CD14-positive monocyte (primary cell): ENCODE results near the gene DRAM1. TPM values are rescaled to one million over a fixed set of nuclear protein-coding genes. Genes with fewer than 3 reads are reported as not detected.
A peak's percentile ranks its signal among the peaks of the same experiment; 100 is the strongest.

ENCODE experiments used
- DNase-seq, 3 donors: peaks; one replicate each; pipeline ENCODE4 v3.0.0-alpha.2; 2011 to 2022
- H2AFZ ChIP-seq: 2 replicates; pipeline ENCODE4 v1.6.0; 2012; ENCODE audit warnings: mild to moderate bottlenecking, low read depth, low read length, inconsistent platforms; ENCODE audit not compliant: insufficient read depth, poor library complexity, severe bottlenecking
- H3K27ac ChIP-seq, 2 donors: 1 replicate in 1 of 2; 2 replicates in 1 of 2; pipeline ENCODE4 v1.5.1; 2012 to 2013; ENCODE audit warnings: low read length in 2 of 2, control low read depth in 1 of 2, inconsistent platforms in 1 of 2, low read depth in 1 of 2, mild to moderate bottlenecking in 1 of 2
- H3K27me3 ChIP-seq, 2 donors: one replicate each; pipeline versions ENCODE4 v1.6.0 to v1.6.1; 2011 to 2013; ENCODE audit warnings: low read length in 2 of 2; ENCODE audit not compliant: control insufficient read depth in 2 of 2, insufficient read depth in 2 of 2
- H3K36me3 ChIP-seq, 2 donors: replicated peaks in 1 of 2; 1 replicate in 1 of 2; 2 replicates in 1 of 2; pipeline versions ENCODE4 v1.5.1 to v1.6.1; 2012 to 2013; ENCODE audit warnings: low read length in 2 of 2, control low read depth in 1 of 2, inconsistent platforms in 1 of 2, mild to moderate bottlenecking in 1 of 2; ENCODE audit not compliant: insufficient read depth in 2 of 2, control insufficient read depth in 1 of 2
- H3K4me1 ChIP-seq, 2 donors: 1 replicate in 1 of 2; 2 replicates in 1 of 2; pipeline versions ENCODE4 v1.5.1 to v1.6.1; 2012 to 2013; ENCODE audit warnings: low read length in 2 of 2, control low read depth in 1 of 2, inconsistent platforms in 1 of 2, mild to moderate bottlenecking in 1 of 2, moderate library complexity in 1 of 2; ENCODE audit not compliant: insufficient read depth in 2 of 2, control insufficient read depth in 1 of 2
- H3K4me2 ChIP-seq: replicated peaks from 2 replicates; pipeline ENCODE3; 2012; ENCODE audit warnings: low read length, moderate library complexity, mild to moderate bottlenecking; ENCODE audit not compliant: poor library complexity, severe bottlenecking; ENCODE audit errors: extremely low read depth
- H3K4me3 ChIP-seq, 3 experiments: fragments of 200-600 bp in 1 of 3; sonication (generic) in 1 of 3; replicated peaks in 1 of 3; 1 replicate in 2 of 3; 2 replicates in 1 of 3; pipeline ENCODE4 v1.5.1; 2011 to 2013; ENCODE audit warnings: low read length in 3 of 3, mild to moderate bottlenecking in 3 of 3, control low read depth in 2 of 3, low read depth in 2 of 3, inconsistent platforms in 1 of 3, moderate library complexity in 1 of 3
- H3K79me2 ChIP-seq: 2 replicates; pipeline ENCODE4 v1.6.0; 2012; ENCODE audit warnings: mild to moderate bottlenecking, control low read depth, inconsistent platforms, low read length, moderate library complexity; ENCODE audit not compliant: insufficient read depth
- H3K9ac ChIP-seq: 2 replicates; pipeline ENCODE4 v1.6.0; 2017; ENCODE audit warnings: low read length, mild to moderate bottlenecking; ENCODE audit not compliant: insufficient read depth, poor library complexity, severe bottlenecking
- H3K9me3 ChIP-seq, 2 donors: replicated peaks in 1 of 2; 1 replicate in 1 of 2; 2 replicates in 1 of 2; pipeline versions ENCODE4 v1.5.1 to v1.6.1; 2012 to 2013; ENCODE audit warnings: low read length in 2 of 2, control low read depth in 1 of 2; ENCODE audit not compliant: control insufficient read depth in 1 of 2, insufficient read depth in 1 of 2
- H4K20me1 ChIP-seq: 2 replicates; pipeline ENCODE4 v1.6.0; 2012; ENCODE audit warnings: mild to moderate bottlenecking, low read length, control low read depth, moderate library complexity; ENCODE audit not compliant: insufficient read depth
- H3K27ac Mint-ChIP-seq, 7 donors: one replicate each; pipeline ENCODE4 v1.8.0; 2020; ENCODE audit warnings: mild to moderate bottlenecking in 7 of 7, mixed read lengths in 7 of 7, moderate library complexity in 6 of 7, inconsistent platforms in 2 of 7
- H3K27me3 Mint-ChIP-seq, 3 donors: one replicate each; pipeline ENCODE4 v1.8.0; 2021 to 2022; ENCODE audit warnings: low read depth in 3 of 3, mild to moderate bottlenecking in 3 of 3, mixed read lengths in 3 of 3, moderate library complexity in 3 of 3, inconsistent platforms in 1 of 3
- H3K36me3 Mint-ChIP-seq, 2 donors: one replicate each; pipeline ENCODE4 v1.8.0; 2020; ENCODE audit warnings: mixed read lengths in 2 of 2, inconsistent platforms in 1 of 2, mild to moderate bottlenecking in 1 of 2
- H3K4me1 Mint-ChIP-seq: one replicate; pipeline ENCODE4 v1.8.0; 2020; ENCODE audit warnings: mild to moderate bottlenecking, mixed read lengths
- H3K4me3 Mint-ChIP-seq, 2 donors: one replicate each; pipeline ENCODE4 v1.8.0; 2020; ENCODE audit warnings: mild to moderate bottlenecking in 2 of 2, mixed read lengths in 2 of 2, moderate library complexity in 1 of 2
- H3K9me3 Mint-ChIP-seq, 7 donors: one replicate each; pipeline ENCODE4 v1.8.0; 2020 to 2022; ENCODE audit warnings: mixed read lengths in 7 of 7, mild to moderate bottlenecking in 6 of 7, moderate library complexity in 6 of 7, inconsistent platforms in 2 of 7
- CTCF ChIP-seq: fragments of 200-600 bp; IDR thresholded peaks from one replicate; pipeline ENCODE4 v1.8.0; 2022; ENCODE audit warnings: antibody characterized with exemption, mild to moderate bottlenecking
- WGBS: methylation state at CpG from one replicate; pipeline ENCODE4 v1.1.5; 2013; ENCODE audit warnings: missing lambda C conversion rate; ENCODE audit not compliant: insufficient coverage; 5-methylcytosine and 5-hydroxymethylcytosine counted together
- intact Hi-C, 2 donors: fragments of 100-400 bp; cut with micrococcal nuclease; formaldehyde crosslinking; loops; one replicate each; pipeline versions ENCODE4 v1.15.0 to v1.15.1; 2023
- polyA plus RNA-seq, 3 donors: library from polyadenylated mRNA; depleted of rRNA in 1 of 3; unstranded in 2 of 3; stranded (reverse) in 1 of 3; fragments of 300-500 nt in 2 of 3; fragments of >200 nt in 1 of 3; fragmentation: Illumina TruSeq in 2 of 3; gene quantifications; 1 replicate in 2 of 3; 2 replicates in 1 of 3; pipeline ENCODE4 v1.2.3, GENCODE V29; 2012 to 2021

Gene DRAM1
- polyA plus RNA-seq, 3 donors, result 14.0 to 49.7 (median 43.0) TPM

- H3K27ac ChIP-seq, result no peak overlapping the region
- whole genome bisulfite sequencing, result no CpG with 5 or more reads among the region's 2 CpGs
- H3K27me3 ChIP-seq, result no peaks in the 10 kb centered on the region
- TF ChIP-seq CTCF, result no peak
- no peak overlapping the region for H3K4me2 ChIP-seq
- H3K36me3 ChIP-seq, result no peaks in the 10 kb centered on the region
- no peak overlapping the region for H3K9ac ChIP-seq
- peaks cover 39 to 49% of the 10 kb centered on the region in 2 donors for H3K4me1 ChIP-seq
- no peak overlapping the region for H3K4me3 ChIP-seq
- H3K27ac Mint-ChIP-seq, result no peak overlapping the region
- peaks cover 0 to 4% (median 1%) of the 10 kb centered on the region in 3 donors for H3K27me3 Mint-ChIP-seq
- no peak overlapping the region for H2AFZ ChIP-seq
- no peaks in the 10 kb centered on the region for H4K20me1 ChIP-seq
- H3K9me3 Mint-ChIP-seq, result peaks cover 1 to 12% (median 4%) of the 10 kb centered on the region in 7 donors
- DNase-seq, result no peak
- peaks cover 0 to 6% of the 10 kb centered on the region in 2 donors for H3K36me3 Mint-ChIP-seq
- no peak overlapping the region for H3K4me3 Mint-ChIP-seq
- H3K4me1 Mint-ChIP-seq, result peaks cover 44% of the 10 kb centered on the region
- intact Hi-C loops, result no loop called here
- no peaks in the 10 kb centered on the region for H3K9me3 ChIP-seq
- H3K79me2 ChIP-seq, result no peaks in the 10 kb centered on the region
These were observed 15.1 kb upstream of the DRAM1 start for GRCh38 chr12:101862245-101862644.

DNA sequence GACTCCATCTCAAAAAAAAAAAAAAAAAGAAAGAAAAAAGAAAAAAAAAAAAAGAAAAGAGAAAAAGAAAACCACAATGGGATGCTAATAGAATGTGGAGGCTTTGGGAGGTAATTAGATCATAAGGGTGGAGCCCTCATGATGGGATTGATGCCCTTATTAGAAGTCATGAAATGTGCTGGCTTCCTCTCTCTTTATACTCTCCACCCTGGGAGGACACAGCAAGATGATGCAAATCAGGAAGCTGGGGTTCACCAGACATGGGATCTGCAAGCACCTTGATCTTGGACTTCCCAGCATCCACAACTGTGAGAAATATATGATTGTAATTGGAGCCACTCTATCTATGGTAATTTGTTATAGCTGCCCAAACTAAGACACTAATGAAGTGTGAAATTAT lies 13.4 kb upstream of the DRAM1 start:
- Histone ChIP-seq H3K27me3 (no peaks in the 10 kb centered on the region), H3K9ac (no peak overlapping the region), H4K20me1 (no peaks in the 10 kb centered on the region), H3K27ac (no peak overlapping the region), H2AFZ (no peak overlapping the region), H3K79me2 (no peaks in the 10 kb centered on the region), H3K4me3 (no peak overlapping the region), H3K4me2 (no peak overlapping the region), H3K4me1 (peaks cover 30 to 41% of the 10 kb centered on the region in 2 donors), H3K36me3 (no peaks in the 10 kb centered on the region), H3K9me3 (no peaks in the 10 kb centered on the region)
- peaks cover 0 to 6% of the 10 kb centered on the region in 2 donors for H3K36me3 Mint-ChIP-seq
- peaks cover 0 to 6% (median 1%) of the 10 kb centered on the region in 3 donors for H3K27me3 Mint-ChIP-seq
- peak in 1 of 3 donors; percentile 69 for DNase-seq
- intact Hi-C loops, result no loop called here
- H3K4me3 Mint-ChIP-seq, result no peak overlapping the region
- H3K4me1 Mint-ChIP-seq, result peaks cover 44% of the 10 kb centered on the region
- peak overlapping the region in 1 of 7 donors; percentile 76 for H3K27ac Mint-ChIP-seq
- TF ChIP-seq CTCF, result no peak
- H3K9me3 Mint-ChIP-seq, result peaks cover 1 to 12% (median 5%) of the 10 kb centered on the region in 7 donors
